SJCRH30 (cell line): ENCODE measurements around the gene ARID1B. TPM values are rescaled to one million over a fixed set of nuclear protein-coding genes. Genes with fewer than 3 reads are reported as not detected.

Experiments used
- DNase-seq, 2 experiments: peaks; one replicate each; pipeline ENCODE4 v3.0.0-alpha.2; 2015 to 2020
- H3K27ac ChIP-seq: fragments of 250-450 bp; sonication (Bioruptor Pico); 2 replicates; pipeline ENCODE4 v1.5.1; 2020; ENCODE audit warnings: mild to moderate bottlenecking, moderate library complexity
- H3K27me3 ChIP-seq: fragments of 250-450 bp; sonication (Bioruptor Pico); 2 replicates; pipeline ENCODE4 v1.5.1; 2020; ENCODE audit warnings: mild to moderate bottlenecking, moderate library complexity
- H3K36me3 ChIP-seq: fragments of 250-450 bp; sonication (Bioruptor Pico); 2 replicates; pipeline ENCODE4 v1.5.1; 2020; ENCODE audit warnings: mild to moderate bottlenecking, moderate library complexity
- H3K4me1 ChIP-seq: fragments of 250-450 bp; sonication (Bioruptor Pico); 2 replicates; pipeline ENCODE4 v1.5.1; 2020; ENCODE audit warnings: mild to moderate bottlenecking, moderate library complexity
- H3K4me3 ChIP-seq: fragments of 250-450 bp; sonication (Bioruptor Pico); 2 replicates; pipeline ENCODE4 v1.5.1; 2020; ENCODE audit warnings: mild to moderate bottlenecking, moderate library complexity
- H3K9me3 ChIP-seq: fragments of 250-450 bp; sonication (Bioruptor Pico); replicated peaks from 2 replicates; pipeline ENCODE4 v1.5.1; 2020; ENCODE audit warnings: mild to moderate bottlenecking, moderate library complexity
- total RNA-seq: library from RNA; depleted of rRNA; stranded (reverse); fragments of >200 nt; shearing (Covaris generic); gene quantifications from 2 replicates; pipeline ENCODE4 v1.2.3, GENCODE V29; 2014

The ARID1B gene
- total RNA-seq, 1 experiment from 2014 or later = 28.5 TPM

DNA sequence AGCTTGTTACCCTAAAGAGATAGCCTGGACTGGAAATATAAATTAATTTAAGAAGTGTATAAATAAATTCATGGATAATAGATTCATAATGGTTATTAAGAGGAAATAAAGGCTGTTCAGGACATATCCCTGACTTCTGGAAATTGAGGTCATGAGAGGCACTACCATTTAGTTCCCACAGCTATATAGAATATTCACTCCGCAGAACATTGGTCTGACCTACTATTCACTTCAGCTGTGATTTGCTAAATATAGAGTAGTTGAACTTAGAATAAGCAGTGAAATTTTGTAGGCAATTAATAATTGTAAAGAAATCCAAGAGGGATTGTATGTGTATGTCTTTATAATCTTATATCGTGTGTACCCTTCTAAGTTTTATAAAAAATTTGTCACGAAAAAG lies 112.8 kb downstream of the ARID1B start:
- H3K27me3 ChIP-seq = no peaks in the 10 kb centered on the region
- DNase-seq = no peak
- no peaks in the 10 kb centered on the region for H3K36me3 ChIP-seq

DNA sequence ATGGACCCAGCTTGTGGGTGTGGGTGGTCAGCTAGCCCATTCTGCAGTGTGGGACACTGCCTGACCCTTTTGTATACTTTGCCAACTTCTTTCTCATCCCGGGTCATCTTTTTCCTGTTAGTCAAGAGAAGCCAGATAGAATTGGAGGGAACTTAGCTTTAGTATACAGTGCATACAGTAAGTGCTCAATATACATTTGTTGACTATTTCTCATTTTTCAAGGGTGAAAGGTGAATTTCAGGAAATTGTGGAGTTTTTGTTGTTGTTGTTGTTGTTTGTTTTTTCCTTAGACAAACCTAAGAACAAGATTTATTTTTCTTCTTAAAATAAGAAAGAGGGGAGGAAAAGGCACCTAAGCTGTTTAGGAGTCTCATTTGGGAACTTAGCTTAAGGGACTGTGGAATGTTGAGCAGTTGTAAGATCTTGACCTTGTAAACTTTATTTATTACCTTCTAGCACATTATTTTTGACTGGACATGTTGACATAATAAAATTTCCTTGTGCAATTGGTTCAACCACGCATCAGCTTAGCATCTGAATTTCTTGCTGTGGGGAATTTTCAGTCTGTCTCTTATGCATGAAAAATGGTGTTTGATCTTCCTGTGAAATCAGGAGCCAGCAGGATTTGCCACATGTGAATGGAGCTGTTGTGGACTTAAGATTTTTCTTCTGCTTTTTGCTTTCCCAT lies 113.6 kb downstream of the ARID1B start:
- H3K4me1 ChIP-seq = no peaks in the 10 kb centered on the region
- H3K27ac ChIP-seq = no peak overlapping the region
- H3K36me3 ChIP-seq = no peaks in the 10 kb centered on the region
- H3K4me3 ChIP-seq = no peak overlapping the region
- no peaks in the 10 kb centered on the region for H3K9me3 ChIP-seq
- no peak for DNase-seq
- no peaks in the 10 kb centered on the region for H3K27me3 ChIP-seq

More for the DNA sequence above, 112.8 kb downstream of the ARID1B start:
- H3K27ac ChIP-seq = no peak overlapping the region
- no peaks in the 10 kb centered on the region for H3K9me3 ChIP-seq
- no peak overlapping the region for H3K4me3 ChIP-seq
- no peaks in the 10 kb centered on the region for H3K4me1 ChIP-seq

DNA sequence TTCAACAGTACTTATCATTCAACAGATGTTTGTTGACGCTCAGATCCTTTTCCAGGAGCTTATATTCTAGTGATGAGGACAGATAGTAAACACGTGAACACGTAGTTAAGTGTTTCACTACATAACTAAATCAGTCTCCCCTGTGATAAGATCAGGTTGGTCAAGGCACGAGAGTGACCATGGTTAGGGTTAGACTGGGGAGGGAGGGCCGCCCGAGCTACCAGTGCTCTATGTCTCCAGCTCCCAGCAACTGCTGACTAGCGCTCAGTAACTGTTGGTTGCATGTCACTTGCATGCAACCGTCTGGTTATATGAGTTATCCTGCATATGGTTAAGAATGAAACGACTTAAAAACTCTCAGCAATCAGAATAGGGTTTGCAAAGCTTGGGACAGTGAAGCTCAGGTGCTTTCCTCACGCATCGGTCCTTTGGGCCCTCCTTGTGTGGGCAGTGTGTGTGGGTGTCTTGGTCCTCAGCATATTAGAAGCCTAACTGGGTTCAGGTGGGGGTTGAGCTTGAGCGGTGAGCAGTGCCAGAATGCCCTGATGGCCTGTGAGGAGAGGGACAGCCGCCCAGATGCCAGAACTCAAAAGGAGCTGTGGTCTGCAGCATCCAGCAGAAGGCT lies 120.8 kb downstream of the ARID1B start:
- H3K9me3 ChIP-seq = 0 out of 2 replicates have a peak, but pooled peaks cover 2% of the 10 kb centered on the region
- no peaks in the 10 kb centered on the region for H3K4me1 ChIP-seq

DNA sequence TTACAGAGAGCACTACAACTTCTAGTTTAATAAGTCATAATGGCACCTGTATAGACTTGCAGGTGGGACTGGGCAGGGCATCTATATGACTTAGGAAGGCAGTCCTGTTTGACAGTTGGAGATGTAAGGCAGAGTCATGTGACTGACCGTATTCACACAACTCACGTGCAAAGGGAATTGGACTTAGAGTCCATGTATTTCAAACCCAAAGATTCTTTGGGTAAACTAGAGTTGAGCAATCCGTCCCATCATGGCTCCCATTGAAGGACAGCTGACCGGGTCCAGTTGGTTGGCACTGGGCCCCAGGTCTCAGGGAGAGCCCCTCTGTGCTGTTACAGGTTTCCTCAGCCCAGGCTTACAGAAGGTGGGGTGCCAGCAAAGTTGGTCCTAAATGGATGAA lies 121.9 kb downstream of the ARID1B start:
- 0 out of 2 replicates have a peak, but pooled peaks cover 2% of the 10 kb centered on the region for H3K9me3 ChIP-seq
- DNase-seq = no peak
- no peaks in the 10 kb centered on the region for H3K36me3 ChIP-seq
- H3K4me3 ChIP-seq = no peak overlapping the region
- no peaks in the 10 kb centered on the region for H3K4me1 ChIP-seq
- no peaks in the 10 kb centered on the region for H3K27me3 ChIP-seq
- no peak overlapping the region for H3K27ac ChIP-seq

More for the DNA sequence above, 120.8 kb downstream of the ARID1B start:
- DNase-seq = no peak
- Histone ChIP-seq H3K27ac (no peak overlapping the region), H3K4me3 (no peak overlapping the region), H3K36me3 (no peaks in the 10 kb centered on the region), H3K27me3 (no peaks in the 10 kb centered on the region)

DNA sequence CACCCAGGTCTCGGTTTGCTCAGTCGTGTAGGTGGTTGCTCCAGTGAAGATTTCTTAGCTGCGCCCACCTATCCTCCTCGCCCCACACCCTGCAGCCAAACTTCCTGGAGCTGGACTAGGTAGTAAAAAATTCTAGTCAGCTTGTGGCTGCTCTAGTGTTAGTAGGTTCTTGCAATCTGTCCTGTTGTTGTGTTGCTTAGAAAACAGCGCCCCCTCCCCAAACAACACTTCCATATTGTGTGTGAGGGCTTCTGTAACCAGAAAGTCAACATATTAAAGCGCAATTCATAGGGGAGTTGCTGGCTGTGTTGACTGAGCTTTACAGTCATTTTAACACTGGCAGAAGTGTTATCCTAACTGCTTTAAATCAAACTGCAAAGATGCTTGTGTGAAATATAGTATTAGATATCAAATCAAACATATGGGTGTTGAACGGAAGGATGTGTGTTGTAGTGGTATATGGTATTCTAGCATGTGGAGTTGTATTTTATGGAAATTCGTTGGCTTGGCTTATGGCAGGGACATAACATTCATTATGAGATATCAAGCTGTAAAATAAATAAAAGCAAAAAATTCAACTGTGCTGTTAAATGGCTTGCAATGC lies 122.5 kb downstream of the ARID1B start:
- no peaks in the 10 kb centered on the region for H3K27me3 ChIP-seq
- no peak overlapping the region for H3K27ac ChIP-seq
- no peaks in the 10 kb centered on the region for H3K36me3 ChIP-seq
- no peaks in the 10 kb centered on the region for H3K4me1 ChIP-seq
- no peak overlapping the region for H3K4me3 ChIP-seq
- no peak for DNase-seq
- 0 out of 2 replicates have a peak, but pooled peaks cover 2% of the 10 kb centered on the region for H3K9me3 ChIP-seq

DNA sequence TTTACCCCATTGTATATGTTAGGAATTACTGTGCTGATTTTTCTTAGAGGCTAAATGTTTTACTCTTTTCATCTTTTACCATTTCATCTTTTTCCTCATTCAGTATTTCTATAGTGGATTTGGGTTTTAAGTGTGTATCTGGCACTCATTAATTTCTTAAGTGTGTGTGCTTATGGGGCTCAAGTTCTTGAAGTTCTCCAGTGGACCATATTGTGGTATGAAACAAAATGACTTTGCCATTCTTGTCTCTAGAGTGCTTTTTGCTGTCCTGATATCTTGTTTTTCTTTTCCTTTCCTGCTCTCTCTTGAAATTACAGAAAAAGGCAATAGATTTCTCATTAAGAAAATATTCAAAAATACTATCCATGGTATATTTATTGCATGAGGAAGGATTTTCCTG lies 123.1 kb downstream of the ARID1B start:
- Histone ChIP-seq H3K9me3 (0 out of 2 replicates have a peak, but pooled peaks cover 2% of the 10 kb centered on the region), H3K27ac (no peak overlapping the region), H3K4me1 (no peaks in the 10 kb centered on the region), H3K36me3 (no peaks in the 10 kb centered on the region), H3K4me3 (no peak overlapping the region), H3K27me3 (no peaks in the 10 kb centered on the region)
- DNase-seq = no peak

DNA sequence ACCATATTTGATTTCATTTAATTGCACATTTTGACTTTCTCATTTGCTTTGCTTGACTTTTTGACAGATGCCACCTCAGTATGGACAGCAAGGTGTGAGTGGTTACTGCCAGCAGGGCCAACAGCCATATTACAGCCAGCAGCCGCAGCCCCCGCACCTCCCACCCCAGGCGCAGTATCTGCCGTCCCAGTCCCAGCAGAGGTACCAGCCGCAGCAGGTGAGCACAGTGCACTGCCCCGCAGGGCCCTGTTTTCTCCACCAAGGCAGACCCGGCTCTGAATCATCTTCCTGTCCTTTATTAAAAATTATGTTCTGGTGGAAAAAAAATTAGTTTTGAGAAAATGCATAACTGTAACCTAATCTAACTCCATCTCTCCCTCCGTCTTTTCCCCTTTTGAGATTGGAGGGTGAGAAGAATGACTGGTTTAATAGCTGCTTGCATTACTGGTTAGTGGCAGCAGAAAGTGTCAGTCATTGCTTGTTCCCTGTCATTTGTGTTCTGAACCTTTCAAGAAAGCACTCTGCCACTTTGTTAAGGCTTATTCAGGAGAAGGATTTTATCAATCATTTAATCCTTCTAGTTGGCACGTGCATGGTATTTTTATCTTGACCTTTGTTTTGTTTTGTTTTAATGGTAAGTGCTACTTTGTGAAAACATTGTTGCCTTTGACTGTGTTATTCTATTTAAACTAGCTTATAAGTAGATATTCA lies 124.3 kb downstream of the ARID1B start:
- H3K9me3 ChIP-seq = 0 out of 2 replicates have a peak, but pooled peaks cover 2% of the 10 kb centered on the region
- H3K4me3 ChIP-seq = no peak overlapping the region
- no peaks in the 10 kb centered on the region for H3K36me3 ChIP-seq
- DNase-seq = no peak
- H3K27me3 ChIP-seq = no peaks in the 10 kb centered on the region
- H3K4me1 ChIP-seq = no peaks in the 10 kb centered on the region
- no peak overlapping the region for H3K27ac ChIP-seq

DNA sequence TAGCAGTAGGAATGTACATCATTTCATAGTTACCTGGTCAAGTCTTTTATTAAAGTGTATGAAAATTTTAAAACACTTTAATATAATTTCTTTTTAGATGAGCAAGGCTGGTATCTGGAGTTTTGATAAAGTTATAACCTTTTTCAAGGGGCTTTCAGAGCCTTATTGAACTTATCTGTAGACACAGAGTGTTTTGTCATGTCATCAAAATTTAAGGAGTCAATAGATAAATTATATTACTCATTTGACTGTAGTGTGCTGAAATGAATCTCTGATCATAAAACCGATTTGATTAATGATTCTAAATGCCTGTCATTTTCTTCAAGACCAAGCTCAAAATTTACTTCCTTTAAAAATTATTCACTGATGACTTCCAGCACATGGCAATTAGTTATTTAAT lies 125.6 kb downstream of the ARID1B start:
- Histone ChIP-seq H3K4me1 (no peaks in the 10 kb centered on the region), H3K27ac (no peak overlapping the region), H3K36me3 (no peaks in the 10 kb centered on the region), H3K4me3 (no peak overlapping the region), H3K9me3 (no peaks in the 10 kb centered on the region), H3K27me3 (no peaks in the 10 kb centered on the region)
- no peak for DNase-seq

DNA sequence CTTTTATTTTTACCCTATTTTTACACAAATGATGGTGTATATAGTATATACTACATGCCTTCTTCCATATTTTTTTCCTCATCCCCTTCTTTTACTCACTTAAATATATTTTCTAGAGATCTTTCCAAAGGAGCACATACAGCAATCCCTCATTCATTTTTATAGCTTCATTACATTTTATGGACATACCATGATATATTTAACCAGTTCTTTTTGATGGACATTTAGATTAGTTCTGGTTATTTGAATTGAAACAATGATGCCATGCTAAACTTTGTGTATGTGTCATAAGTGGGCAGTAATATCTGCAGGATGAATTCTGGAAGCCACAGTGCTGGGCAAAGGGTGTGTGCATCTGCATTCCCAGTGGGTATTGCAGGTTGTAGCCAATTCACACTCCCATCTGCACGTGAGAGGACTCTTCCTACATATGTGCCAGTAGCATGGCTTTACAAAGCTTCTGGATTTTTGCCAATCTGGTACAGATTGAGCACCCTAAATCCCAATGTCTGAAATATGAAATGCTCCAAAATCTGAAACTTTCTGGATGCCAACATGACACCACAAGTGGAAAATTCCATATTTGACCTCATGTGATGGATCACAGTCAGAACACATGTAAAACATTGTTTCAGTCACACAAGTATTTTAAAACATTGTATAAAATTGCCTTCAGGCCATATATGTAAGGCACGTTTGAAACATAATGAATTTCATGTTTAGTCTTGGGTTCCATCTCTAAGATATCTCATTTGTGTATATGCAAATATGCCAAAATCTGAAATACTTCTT lies 127.2 kb downstream of the ARID1B start:
- no peak overlapping the region for H3K27ac ChIP-seq
- no peak for DNase-seq
- no peaks in the 10 kb centered on the region for H3K4me1 ChIP-seq
- no peaks in the 10 kb centered on the region for H3K9me3 ChIP-seq
- H3K4me3 ChIP-seq = no peak overlapping the region
- H3K27me3 ChIP-seq = no peaks in the 10 kb centered on the region
- H3K36me3 ChIP-seq = no peaks in the 10 kb centered on the region

DNA sequence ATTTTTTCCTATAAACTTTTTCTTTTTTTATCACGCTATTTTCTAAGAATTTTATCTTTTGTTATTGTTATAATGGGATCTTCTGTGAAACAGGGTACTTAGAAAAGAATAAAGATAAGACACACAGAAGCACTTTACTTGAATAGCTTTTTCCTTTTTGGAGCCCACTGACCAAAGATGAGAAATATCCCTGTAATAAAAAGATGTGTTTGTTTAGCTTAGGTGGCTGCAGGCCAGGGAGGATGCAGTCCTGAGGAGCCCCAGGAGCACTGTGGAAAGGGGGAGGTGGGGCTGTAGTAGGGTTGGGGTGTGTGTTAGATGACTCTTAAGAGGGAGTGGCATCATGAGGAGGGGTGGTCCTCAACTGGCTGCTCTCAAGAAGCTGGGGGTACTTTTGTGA lies 128.6 kb downstream of the ARID1B start:
- Histone ChIP-seq H3K4me1 (no peaks in the 10 kb centered on the region), H3K27ac (no peak overlapping the region), H3K27me3 (no peaks in the 10 kb centered on the region), H3K36me3 (no peaks in the 10 kb centered on the region), H3K4me3 (no peak overlapping the region), H3K9me3 (no peaks in the 10 kb centered on the region)
- DNase-seq = no peak

DNA sequence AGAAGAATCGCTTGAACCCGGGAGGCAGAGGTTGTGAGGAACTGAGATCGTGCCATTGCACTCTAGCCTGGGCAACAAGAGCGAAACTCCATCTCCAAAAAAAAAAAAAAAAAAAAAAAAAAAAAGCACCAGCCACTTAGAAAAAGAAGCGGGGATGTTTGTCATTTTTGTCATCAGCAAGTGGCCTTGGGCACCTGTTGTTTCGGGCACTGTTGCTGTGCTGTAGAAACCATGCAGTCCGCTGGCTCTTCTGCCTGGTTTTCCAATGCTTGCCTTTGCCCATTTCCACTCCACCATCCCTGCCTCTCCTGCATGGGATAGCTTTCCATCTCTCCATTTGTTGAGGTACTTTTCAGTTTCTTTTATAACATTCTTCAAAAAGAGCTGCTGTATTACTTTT lies 129.3 kb downstream of the ARID1B start:
- Histone ChIP-seq H3K9me3 (no peaks in the 10 kb centered on the region), H3K4me1 (no peaks in the 10 kb centered on the region), H3K4me3 (no peak overlapping the region), H3K27me3 (no peaks in the 10 kb centered on the region), H3K36me3 (no peaks in the 10 kb centered on the region), H3K27ac (no peak overlapping the region)
- no peak for DNase-seq

DNA sequence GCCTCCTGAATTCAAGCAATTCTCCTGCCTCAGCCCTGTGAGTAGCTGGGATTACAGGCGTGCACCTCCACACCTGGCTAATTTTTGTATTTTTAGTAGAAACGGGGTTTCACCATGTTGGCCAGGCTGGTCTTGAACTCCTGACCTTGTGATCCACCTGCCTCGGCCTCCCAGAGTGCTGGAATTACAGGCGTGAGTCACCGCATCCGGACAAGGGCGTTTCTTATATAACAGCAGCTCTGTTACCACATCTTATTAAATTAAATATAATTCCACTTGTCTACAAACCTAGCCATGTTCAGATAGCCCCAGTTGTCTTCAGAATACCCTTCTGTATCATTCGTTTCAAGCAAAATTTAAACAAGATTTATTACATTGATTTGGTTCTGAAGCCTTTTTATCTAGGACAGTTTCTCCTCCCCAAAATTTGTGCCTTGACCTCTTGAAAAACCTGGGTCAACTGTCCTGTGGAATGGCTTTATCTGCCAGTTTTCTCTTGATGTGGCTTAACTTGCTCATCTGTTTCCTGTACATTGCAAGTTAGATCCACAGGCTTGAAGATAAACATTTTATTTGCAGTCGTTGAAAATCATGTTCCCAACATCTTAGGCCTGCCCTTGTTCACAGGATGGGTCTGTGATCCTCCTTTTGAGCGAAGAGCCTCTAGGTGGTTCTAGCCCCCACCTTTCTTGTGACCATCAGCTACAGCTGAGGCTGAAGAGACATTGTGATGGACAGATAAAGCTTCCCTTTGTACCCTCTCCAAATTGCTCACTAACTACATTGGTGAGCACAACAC lies 132.2 kb downstream of the ARID1B start:
- H3K27me3 ChIP-seq = no peaks in the 10 kb centered on the region
- no peak overlapping the region for H3K4me3 ChIP-seq
- H3K36me3 ChIP-seq = no peaks in the 10 kb centered on the region
- no peaks in the 10 kb centered on the region for H3K9me3 ChIP-seq
- no peak overlapping the region for H3K27ac ChIP-seq
- no peaks in the 10 kb centered on the region for H3K4me1 ChIP-seq
- DNase-seq = no peak

DNA sequence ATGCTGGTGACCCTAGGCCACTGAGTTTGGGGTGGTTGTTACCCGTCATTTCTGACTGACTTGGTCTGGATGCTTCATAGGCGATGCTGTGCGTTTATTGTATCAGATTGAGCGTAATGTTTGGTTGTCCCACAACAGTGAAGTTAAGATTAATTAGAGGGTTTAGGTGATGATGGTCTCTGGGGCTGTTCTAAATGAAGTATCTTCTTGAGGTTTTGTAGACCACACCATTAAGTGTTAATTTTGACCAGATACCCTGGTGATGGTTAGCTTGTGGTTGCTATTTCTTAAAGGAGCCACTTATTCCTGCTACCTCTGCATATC lies 132.8 kb downstream of the ARID1B start:
- no peaks in the 10 kb centered on the region for H3K36me3 ChIP-seq
- no peaks in the 10 kb centered on the region for H3K4me1 ChIP-seq
- H3K9me3 ChIP-seq = no peaks in the 10 kb centered on the region
- no peaks in the 10 kb centered on the region for H3K27me3 ChIP-seq
- no peak overlapping the region for H3K4me3 ChIP-seq
- DNase-seq = no peak
- no peak overlapping the region for H3K27ac ChIP-seq

DNA sequence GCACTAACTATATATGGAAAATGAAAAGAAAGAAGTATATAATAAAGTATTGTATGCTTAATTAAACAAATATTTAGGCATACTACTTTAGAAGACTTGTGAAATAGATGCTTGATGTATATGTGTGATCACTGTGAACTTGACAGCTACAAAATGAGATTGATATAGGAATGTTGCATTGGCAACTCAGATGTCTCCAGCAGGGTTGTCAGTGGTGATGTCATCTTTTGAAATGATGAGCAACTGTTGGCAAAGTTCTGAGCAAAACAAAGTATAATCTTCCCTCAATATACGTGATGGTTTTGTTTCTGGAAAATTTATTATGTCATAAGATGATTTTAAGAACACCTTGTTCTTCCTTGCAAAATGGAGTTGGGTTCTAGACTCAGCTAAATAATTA lies 133.8 kb downstream of the ARID1B start:
- H3K9me3 ChIP-seq = no peaks in the 10 kb centered on the region
- no peaks in the 10 kb centered on the region for H3K4me1 ChIP-seq
- DNase-seq = no peak
- no peaks in the 10 kb centered on the region for H3K36me3 ChIP-seq
- no peaks in the 10 kb centered on the region for H3K27me3 ChIP-seq
- H3K4me3 ChIP-seq = no peak overlapping the region
- H3K27ac ChIP-seq = no peak overlapping the region
